Upper lobe of left lung (tissue), 4 donors: Measurements from ENCODE around the gene CMIP.

Experiments
- CTCF ChIP-seq, 6 experiments: fragments of 450-650 bp in 4 of 6; fragments of 200-600 bp in 2 of 6; sonication (generic) in 2 of 6; IDR thresholded peaks; one replicate each; pipeline ENCODE4 v1.5.1; 2016 to 2019; ENCODE audit warnings: antibody characterized with exemption in 6 of 6
- EP300 ChIP-seq, 4 donors: sonication (generic); formaldehyde crosslinking; IDR thresholded peaks; one replicate each; pipeline ENCODE4 v1.5.1; 2017; ENCODE audit warnings: antibody characterized with exemption in 4 of 4, control low read depth in 2 of 4
- POLR2A ChIP-seq, 4 donors: fragments of 450-650 bp; IDR thresholded peaks; one replicate each; pipeline ENCODE4 v1.5.1; 2016 to 2017; ENCODE audit warnings: antibody characterized with exemption in 4 of 4, mild to moderate bottlenecking in 2 of 4
- POLR2AphosphoS5 ChIP-seq, 2 donors: sonication (generic); formaldehyde crosslinking; IDR thresholded peaks; one replicate each; pipeline ENCODE4 v1.5.1; 2017; ENCODE audit warnings: antibody characterized with exemption in 2 of 2

DNA sequence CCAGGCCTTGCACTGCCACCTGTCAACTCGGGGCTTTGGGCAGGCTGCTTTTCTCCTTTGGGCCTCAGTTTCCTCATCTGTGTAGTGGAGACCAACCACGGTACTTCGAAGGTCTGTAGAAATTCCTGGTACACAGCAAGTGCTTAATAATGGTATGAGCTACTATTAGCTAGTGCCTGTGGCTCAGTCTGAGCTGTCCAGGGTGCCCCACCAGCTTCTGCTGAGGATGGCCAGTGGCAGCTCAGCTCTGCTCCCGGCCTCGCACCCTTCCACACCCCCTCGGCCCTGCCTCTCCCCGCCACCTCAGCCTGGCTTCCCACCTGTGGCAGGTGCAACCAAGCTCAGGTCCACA is 308.2 kb downstream of the CMIP start:
- TF ChIP-seq POLR2A (IDR thresholded peaks at IDR 0.05) (no peak), CTCF (IDR thresholded peaks at IDR 0.05) (no peak), EP300 (IDR thresholded peaks at IDR 0.05) (no peak), POLR2AphosphoS5 (IDR thresholded peaks at IDR 0.05) (no peak)
